ENCODE measurements around the gene CIP2A. TPM values are rescaled to one million over a fixed set of nuclear protein-coding genes. Genes with fewer than 3 reads are reported as not detected.

Gene CIP2A
- total RNA-seq, 2 experiments from 2014 or later: 51.8 to 54.8 TPM

- H3K4me3 Mint-ChIP-seq: peak overlapping the region; percentile 100
- no peak for DNase-seq
- peaks cover 39% of the 10 kb centered on the region for H3K4me1 Mint-ChIP-seq
- no peaks in the 10 kb centered on the region for H3K9me3 Mint-ChIP-seq
- peaks cover 20% of the 10 kb centered on the region for H3K36me3 Mint-ChIP-seq
- H3K27ac Mint-ChIP-seq: peak overlapping the region; percentile 99
- H3K27me3 Mint-ChIP-seq: no peaks in the 10 kb centered on the region
Observed at GRCh38 chr3:108590460-108590859, 1.2 kb upstream of the CIP2A start.

- Mint-ChIP-seq H3K4me3 (peak overlapping the region; percentile 100), H3K4me1 (peaks cover 43% of the 10 kb centered on the region), H3K27me3 (no peaks in the 10 kb centered on the region), H3K9me3 (no peaks in the 10 kb centered on the region), H3K36me3 (peaks cover 22% of the 10 kb centered on the region), H3K27ac (peak overlapping the region; percentile 99)
- DNase-seq: no peak
Observed at GRCh38 chr3:108589998-108590323, 723 bp upstream of the CIP2A start.

GRCh38 chr3:108588601-108589000 lies 637 bp downstream of the CIP2A start:
- H3K36me3 Mint-ChIP-seq: peaks cover 22% of the 10 kb centered on the region
- DNase-seq: no peak
- H3K27ac Mint-ChIP-seq: peak overlapping the region; percentile 99
- H3K27me3 Mint-ChIP-seq: no peaks in the 10 kb centered on the region
- peak overlapping the region; percentile 100 for H3K4me3 Mint-ChIP-seq
- peaks cover 45% of the 10 kb centered on the region for H3K4me1 Mint-ChIP-seq
- H3K9me3 Mint-ChIP-seq: no peaks in the 10 kb centered on the region

- Mint-ChIP-seq H3K4me1 (no peaks in the 10 kb centered on the region), H3K27me3 (no peaks in the 10 kb centered on the region), H3K36me3 (peaks cover 32% of the 10 kb centered on the region), H3K4me3 (no peak overlapping the region), H3K27ac (no peak overlapping the region), H3K9me3 (peaks cover 2% of the 10 kb centered on the region)
- no peak for DNase-seq
Observed at GRCh38 chr3:108578064-108578463, 11.2 kb downstream of the CIP2A start.

GRCh38 chr3:108569336-108569735 lies 19.9 kb downstream of the CIP2A start:
- no peaks in the 10 kb centered on the region for H3K27me3 Mint-ChIP-seq
- DNase-seq: no peak
- peaks cover 3% of the 10 kb centered on the region for H3K9me3 Mint-ChIP-seq
- peaks cover 43% of the 10 kb centered on the region for H3K36me3 Mint-ChIP-seq
- peaks cover 6% of the 10 kb centered on the region for H3K4me1 Mint-ChIP-seq
- no peak overlapping the region for H3K4me3 Mint-ChIP-seq
- no peak overlapping the region for H3K27ac Mint-ChIP-seq

- Mint-ChIP-seq H3K9me3 (no peaks in the 10 kb centered on the region), H3K27ac (no peak overlapping the region), H3K4me3 (no peak overlapping the region), H3K4me1 (peaks cover 6% of the 10 kb centered on the region), H3K36me3 (peaks cover 32% of the 10 kb centered on the region), H3K27me3 (no peaks in the 10 kb centered on the region)
- DNase-seq: no peak
Observed at GRCh38 chr3:108566599-108566998, 22.6 kb downstream of the CIP2A start.

- Mint-ChIP-seq H3K4me1 (peaks cover 6% of the 10 kb centered on the region), H3K27me3 (no peaks in the 10 kb centered on the region), H3K9me3 (no peaks in the 10 kb centered on the region), H3K36me3 (peaks cover 35% of the 10 kb centered on the region), H3K27ac (no peak overlapping the region), H3K4me3 (no peak overlapping the region)
- no peak for DNase-seq
Observed at GRCh38 chr3:108565506-108565905, 23.7 kb downstream of the CIP2A start.

GRCh38 chr3:108564564-108564963 lies 24.7 kb downstream of the CIP2A start:
- H3K36me3 Mint-ChIP-seq: peaks cover 32% of the 10 kb centered on the region
- no peak for DNase-seq

GRCh38 chr3:108562565-108562964 lies 26.7 kb downstream of the CIP2A start:
- Mint-ChIP-seq H3K9me3 (no peaks in the 10 kb centered on the region), H3K4me1 (peaks cover 6% of the 10 kb centered on the region), H3K27ac (no peak overlapping the region), H3K27me3 (no peaks in the 10 kb centered on the region), H3K36me3 (peaks cover 38% of the 10 kb centered on the region), H3K4me3 (no peak overlapping the region)
- no peak for DNase-seq

More at GRCh38 chr3:108564564-108564963, 24.7 kb downstream of the CIP2A start:
- H3K27ac Mint-ChIP-seq: no peak overlapping the region
- H3K4me3 Mint-ChIP-seq: no peak overlapping the region
- no peaks in the 10 kb centered on the region for H3K27me3 Mint-ChIP-seq
- no peaks in the 10 kb centered on the region for H3K9me3 Mint-ChIP-seq
- H3K4me1 Mint-ChIP-seq: peaks cover 6% of the 10 kb centered on the region

GRCh38 chr3:108555966-108556581 lies 33.2 kb downstream of the CIP2A start:
- H3K27me3 Mint-ChIP-seq: no peaks in the 10 kb centered on the region

GRCh38 chr3:108554913-108555571 lies 34.2 kb downstream of the CIP2A start:
- H3K9me3 Mint-ChIP-seq: no peaks in the 10 kb centered on the region
- no peaks in the 10 kb centered on the region for H3K27me3 Mint-ChIP-seq
- peaks cover 32% of the 10 kb centered on the region for H3K36me3 Mint-ChIP-seq
- peaks cover 2% of the 10 kb centered on the region for H3K4me1 Mint-ChIP-seq
- no peak overlapping the region for H3K4me3 Mint-ChIP-seq
- H3K27ac Mint-ChIP-seq: no peak overlapping the region
- no peak for DNase-seq

More at GRCh38 chr3:108555966-108556581, 33.2 kb downstream of the CIP2A start:
- H3K4me3 Mint-ChIP-seq: no peak overlapping the region
- H3K27ac Mint-ChIP-seq: no peak overlapping the region
- no peak for DNase-seq
- H3K36me3 Mint-ChIP-seq: peaks cover 32% of the 10 kb centered on the region
- H3K9me3 Mint-ChIP-seq: no peaks in the 10 kb centered on the region
- H3K4me1 Mint-ChIP-seq: peaks cover 2% of the 10 kb centered on the region

GRCh38 chr3:108554229-108554628 lies 35.0 kb downstream of the CIP2A start:
- H3K27ac Mint-ChIP-seq: no peak overlapping the region
- peaks cover 31% of the 10 kb centered on the region for H3K36me3 Mint-ChIP-seq
- DNase-seq: no peak
- H3K4me1 Mint-ChIP-seq: peaks cover 2% of the 10 kb centered on the region
- H3K27me3 Mint-ChIP-seq: no peaks in the 10 kb centered on the region
- no peak overlapping the region for H3K4me3 Mint-ChIP-seq
- H3K9me3 Mint-ChIP-seq: no peaks in the 10 kb centered on the region

- Mint-ChIP-seq H3K4me1 (peaks cover 2% of the 10 kb centered on the region), H3K4me3 (no peak overlapping the region), H3K36me3 (peaks cover 24% of the 10 kb centered on the region), H3K27me3 (no peaks in the 10 kb centered on the region), H3K9me3 (no peaks in the 10 kb centered on the region), H3K27ac (no peak overlapping the region)
- DNase-seq: no peak
Observed at GRCh38 chr3:108552267-108553159, 36.7 kb downstream of the CIP2A start.

GRCh38 chr3:108548886-108549285 lies 40.4 kb downstream of the CIP2A start:
- no peak for DNase-seq
- H3K4me3 Mint-ChIP-seq: no peak overlapping the region
- H3K27ac Mint-ChIP-seq: no peak overlapping the region
- H3K27me3 Mint-ChIP-seq: no peaks in the 10 kb centered on the region
- H3K36me3 Mint-ChIP-seq: peaks cover 36% of the 10 kb centered on the region
- peaks cover 6% of the 10 kb centered on the region for H3K4me1 Mint-ChIP-seq
- H3K9me3 Mint-ChIP-seq: no peaks in the 10 kb centered on the region

- H3K9me3 Mint-ChIP-seq: no peaks in the 10 kb centered on the region
- no peaks in the 10 kb centered on the region for H3K27me3 Mint-ChIP-seq
- H3K4me3 Mint-ChIP-seq: no peak overlapping the region
- peaks cover 6% of the 10 kb centered on the region for H3K4me1 Mint-ChIP-seq
- DNase-seq: no peak
- H3K36me3 Mint-ChIP-seq: peaks cover 42% of the 10 kb centered on the region
- H3K27ac Mint-ChIP-seq: no peak overlapping the region
Observed at GRCh38 chr3:108548304-108548703, 40.9 kb downstream of the CIP2A start.
